Measurements from ENCODE around the gene TMBIM4.

The TMBIM4 gene

GRCh38 chr12:66085998-66086397 lies 83.8 kb downstream of the TMBIM4 start:
- no peak for DNase-seq
